ENCODE results near the gene NPTX1. TPM values are rescaled to one million over a fixed set of nuclear protein-coding genes. Genes with fewer than 3 reads are reported as not detected.

The NPTX1 gene
- total and polyA plus RNA-seq, 2 experiments from 2014 or later: 3.4 to 20.5 TPM

- no peaks in the 10 kb centered on the region for H3K4me1 ChIP-seq (ENCODE audit: insufficient read depth)
- Mint-ChIP-seq H3K27me3 (ENCODE audit: insufficient read depth, low read depth, poor library complexity) (peaks cover 16% of the 10 kb centered on the region), H3K9me3 (no peaks in the 10 kb centered on the region), H3K36me3 (ENCODE audit: low read depth) (peaks cover under 1% of the 10 kb centered on the region; the same call in 2 of the 3 replicates), H3K27ac (no peak overlapping the region), H3K4me1 (peaks cover 4% of the 10 kb centered on the region), H3K4me3 (no peak overlapping the region)
- no peaks in the 10 kb centered on the region for H3K36me3 ChIP-seq (ENCODE audit: insufficient read depth)
- no peak overlapping the region for H3K4me3 ChIP-seq
- H3K9me2 ChIP-seq (ENCODE audit: insufficient read depth): no peaks in the 10 kb centered on the region
- ATAC-seq (no peak), DNase-seq (ENCODE audit: low spot score) (no peak)
- no peak overlapping the region for H3K4me2 ChIP-seq
- no peaks in the 10 kb centered on the region for H3K79me2 ChIP-seq (replicated peaks; ENCODE audit: insufficient read depth)
- H2AFZ ChIP-seq: no peak overlapping the region
- TF ChIP-seq NANOG (IDR thresholded peaks at IDR 0.05; ENCODE audit: borderline replicate concordance) (no peak), JUNB (IDR thresholded peaks at IDR 0.05; ENCODE audit: unreplicated experiment) (no peak)
- H3K27me3 ChIP-seq (ENCODE audit: insufficient read depth): no peaks in the 10 kb centered on the region
- no peak overlapping the region for H3K27ac ChIP-seq (ENCODE audit: low read depth)
- no peaks in the 10 kb centered on the region for H3F3A ChIP-seq (replicated peaks; ENCODE audit: low read depth)
- H4K20me1 ChIP-seq (replicated peaks; ENCODE audit: insufficient read depth): peaks cover 2% of the 10 kb centered on the region; the same call in 1 of the 2 replicates
Measured at GRCh38 chr17:80422276-80422675, 54.1 kb downstream of the NPTX1 start.

- Histone ChIP-seq H3K36me3 (ENCODE audit: insufficient read depth) (no peaks in the 10 kb centered on the region), H3K79me2 (replicated peaks; ENCODE audit: insufficient read depth) (0 out of 2 replicates have a peak, but pooled peaks cover 2% of the 10 kb centered on the region), H3K27ac (ENCODE audit: low read depth) (no peak overlapping the region), H3K4me2 (no peak overlapping the region), H3K27me3 (ENCODE audit: insufficient read depth) (no peaks in the 10 kb centered on the region), H3K9me2 (ENCODE audit: insufficient read depth) (no peaks in the 10 kb centered on the region), H3F3A (replicated peaks; ENCODE audit: low read depth) (no peaks in the 10 kb centered on the region), H4K20me1 (replicated peaks; ENCODE audit: insufficient read depth) (peaks cover 4% of the 10 kb centered on the region; the same call in 1 of the 2 replicates), H2AFZ (no peak overlapping the region), H3K4me3 (no peak overlapping the region), H3K4me1 (ENCODE audit: insufficient read depth) (no peaks in the 10 kb centered on the region)
- DNase-seq (ENCODE audit: low spot score) (no peak), ATAC-seq (peak; percentile 14; the same call in 1 of the 3 replicates)
- H3K4me1 Mint-ChIP-seq: no peaks in the 10 kb centered on the region; the same call in 2 of the 3 replicates
- H3K9me3 Mint-ChIP-seq: no peaks in the 10 kb centered on the region
- H3K27ac Mint-ChIP-seq: no peak overlapping the region
- H3K27me3 Mint-ChIP-seq (ENCODE audit: insufficient read depth, low read depth, poor library complexity): peaks cover 16% of the 10 kb centered on the region
- H3K4me3 Mint-ChIP-seq: no peak overlapping the region
- H3K36me3 Mint-ChIP-seq (ENCODE audit: low read depth): peaks cover 4% of the 10 kb centered on the region; the same call in 2 of the 3 replicates
- TF ChIP-seq REST (IDR thresholded peaks at IDR 0.05; ENCODE audit: unreplicated experiment) (no peak), ZNF114 (CRISPR knock-in tag; IDR thresholded peaks at IDR 0.05) (no peak), ETS1 (IDR thresholded peaks at IDR 0.05) (no peak), EZH2phosphoT487 (IDR thresholded peaks at IDR 0.05; ENCODE audit: unreplicated experiment) (no peak), STAT1 (IDR thresholded peaks at IDR 0.05; ENCODE audit: unreplicated experiment) (no peak)
- TF ChIP-seq, protein P1, sequence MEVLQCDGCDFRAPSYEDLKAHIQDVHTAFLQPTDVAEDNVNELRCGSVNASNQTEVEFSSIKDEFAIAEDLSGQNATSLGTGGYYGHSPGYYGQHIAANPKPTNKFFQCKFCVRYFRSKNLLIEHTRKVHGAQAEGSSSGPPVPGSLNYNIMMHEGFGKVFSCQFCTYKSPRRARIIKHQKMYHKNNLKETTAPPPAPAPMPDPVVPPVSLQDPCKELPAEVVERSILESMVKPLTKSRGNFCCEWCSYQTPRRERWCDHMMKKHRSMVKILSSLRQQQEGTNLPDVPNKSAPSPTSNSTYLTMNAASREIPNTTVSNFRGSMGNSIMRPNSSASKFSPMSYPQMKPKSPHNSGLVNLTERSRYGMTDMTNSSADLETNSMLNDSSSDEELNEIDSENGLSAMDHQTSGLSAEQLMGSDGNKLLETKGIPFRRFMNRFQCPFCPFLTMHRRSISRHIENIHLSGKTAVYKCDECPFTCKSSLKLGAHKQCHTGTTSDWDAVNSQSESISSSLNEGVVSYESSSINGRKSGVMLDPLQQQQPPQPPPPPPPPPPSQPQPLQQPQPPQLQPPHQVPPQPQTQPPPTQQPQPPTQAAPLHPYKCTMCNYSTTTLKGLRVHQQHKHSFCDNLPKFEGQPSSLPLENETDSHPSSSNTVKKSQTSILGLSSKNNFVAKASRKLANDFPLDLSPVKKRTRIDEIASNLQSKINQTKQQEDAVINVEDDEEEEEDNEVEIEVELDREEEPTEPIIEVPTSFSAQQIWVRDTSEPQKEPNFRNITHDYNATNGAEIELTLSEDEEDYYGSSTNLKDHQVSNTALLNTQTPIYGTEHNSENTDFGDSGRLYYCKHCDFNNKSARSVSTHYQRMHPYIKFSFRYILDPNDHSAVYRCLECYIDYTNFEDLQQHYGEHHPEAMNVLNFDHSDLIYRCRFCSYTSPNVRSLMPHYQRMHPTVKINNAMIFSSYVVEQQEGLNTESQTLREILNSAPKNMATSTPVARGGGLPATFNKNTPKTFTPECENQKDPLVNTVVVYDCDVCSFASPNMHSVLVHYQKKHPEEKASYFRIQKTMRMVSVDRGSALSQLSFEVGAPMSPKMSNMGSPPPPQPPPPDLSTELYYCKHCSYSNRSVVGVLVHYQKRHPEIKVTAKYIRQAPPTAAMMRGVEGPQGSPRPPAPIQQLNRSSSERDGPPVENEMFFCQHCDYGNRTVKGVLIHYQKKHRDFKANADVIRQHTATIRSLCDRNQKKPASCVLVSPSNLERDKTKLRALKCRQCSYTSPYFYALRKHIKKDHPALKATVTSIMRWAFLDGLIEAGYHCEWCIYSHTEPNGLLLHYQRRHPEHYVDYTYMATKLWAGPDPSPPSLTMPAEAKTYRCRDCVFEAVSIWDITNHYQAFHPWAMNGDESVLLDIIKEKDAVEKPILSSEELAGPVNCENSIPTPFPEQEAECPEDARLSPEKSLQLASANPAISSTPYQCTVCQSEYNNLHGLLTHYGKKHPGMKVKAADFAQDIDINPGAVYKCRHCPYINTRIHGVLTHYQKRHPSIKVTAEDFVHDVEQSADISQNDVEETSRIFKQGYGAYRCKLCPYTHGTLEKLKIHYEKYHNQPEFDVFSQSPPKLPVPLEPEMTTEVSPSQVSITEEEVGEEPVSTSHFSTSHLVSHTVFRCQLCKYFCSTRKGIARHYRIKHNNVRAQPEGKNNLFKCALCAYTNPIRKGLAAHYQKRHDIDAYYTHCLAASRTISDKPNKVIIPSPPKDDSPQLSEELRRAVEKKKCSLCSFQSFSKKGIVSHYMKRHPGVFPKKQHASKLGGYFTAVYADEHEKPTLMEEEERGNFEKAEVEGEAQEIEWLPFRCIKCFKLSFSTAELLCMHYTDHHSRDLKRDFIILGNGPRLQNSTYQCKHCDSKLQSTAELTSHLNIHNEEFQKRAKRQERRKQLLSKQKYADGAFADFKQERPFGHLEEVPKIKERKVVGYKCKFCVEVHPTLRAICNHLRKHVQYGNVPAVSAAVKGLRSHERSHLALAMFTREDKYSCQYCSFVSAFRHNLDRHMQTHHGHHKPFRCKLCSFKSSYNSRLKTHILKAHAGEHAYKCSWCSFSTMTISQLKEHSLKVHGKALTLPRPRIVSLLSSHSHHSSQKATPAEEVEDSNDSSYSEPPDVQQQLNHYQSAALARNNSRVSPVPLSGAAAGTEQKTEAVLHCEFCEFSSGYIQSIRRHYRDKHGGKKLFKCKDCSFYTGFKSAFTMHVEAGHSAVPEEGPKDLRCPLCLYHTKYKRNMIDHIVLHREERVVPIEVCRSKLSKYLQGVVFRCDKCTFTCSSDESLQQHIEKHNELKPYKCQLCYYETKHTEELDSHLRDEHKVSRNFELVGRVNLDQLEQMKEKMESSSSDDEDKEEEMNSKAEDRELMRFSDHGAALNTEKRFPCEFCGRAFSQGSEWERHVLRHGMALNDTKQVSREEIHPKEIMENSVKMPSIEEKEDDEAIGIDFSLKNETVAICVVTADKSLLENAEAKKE (CRISPR knock-in tag; IDR thresholded peaks at IDR 0.05): no peak
Measured at GRCh38 chr17:80421381-80422090, 54.9 kb downstream of the NPTX1 start.
